Prostate gland (tissue), 2 donors: Measurements from ENCODE around the gene GDF3.
"Not testable (repeated sequence)": the region's sequence is repeated elsewhere in the genome, so short reads cannot be mapped to it uniquely, and the experiment has no call there.

Experiments used
- CTCF ChIP-seq, 4 experiments: fragments of 200-600 bp in 2 of 4; fragments of 450-650 bp in 2 of 4; sonication (generic) in 2 of 4; IDR thresholded peaks; 1 replicate in 3 of 4; 2 replicates in 1 of 4; pipeline ENCODE4 v1.5.1; 2016 to 2019; ENCODE audit warnings: antibody characterized with exemption in 4 of 4, mild to moderate bottlenecking in 2 of 4, moderate library complexity in 2 of 4
- POLR2A ChIP-seq: fragments of 450-650 bp; IDR thresholded peaks from one replicate; pipeline ENCODE4 v1.6.1; 2016; ENCODE audit warnings: antibody characterized with exemption, mild to moderate bottlenecking
- POLR2AphosphoS5 ChIP-seq: sonication (generic); formaldehyde crosslinking; IDR thresholded peaks from one replicate; pipeline ENCODE4 v1.6.1; 2017; ENCODE audit warnings: antibody characterized with exemption

GRCh38 chr12:7640123-7640995 lies 55.2 kb downstream of the GDF3 start:
- TF ChIP-seq CTCF (IDR thresholded peaks at IDR 0.05); POLR2A; POLR2AphosphoS5: not testable (repeated sequence)
